ENCODE measurements around the gene COL4A3.

Gene COL4A3

DNA sequence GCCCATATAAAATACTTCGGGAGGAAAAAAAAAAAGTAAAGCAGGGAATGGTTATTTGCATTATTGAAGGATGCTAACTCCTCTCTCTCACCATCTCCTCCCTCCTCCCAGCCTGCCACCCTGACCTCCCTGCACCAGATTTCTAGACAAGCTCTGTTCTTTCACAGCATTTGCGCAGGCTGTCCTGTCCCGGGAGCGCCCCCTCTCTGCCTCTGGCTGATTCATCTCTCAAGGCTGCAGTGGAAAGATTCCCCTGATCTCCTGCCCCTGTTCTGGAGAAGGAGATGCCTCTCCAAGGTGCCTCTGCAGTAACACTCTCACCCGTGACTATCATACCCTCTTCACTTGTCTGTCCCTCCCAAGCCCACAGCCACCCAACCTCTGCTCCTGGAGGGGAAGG is 38.9 kb upstream of the COL4A3 start:
- no peak overlapping the region for H3K4me2 ChIP-seq (ENCODE audit: insufficient read depth, low read length)
- no peak overlapping the region for H3K4me3 ChIP-seq (ENCODE audit: low read depth in 1 of 2, low read length in 2 of 2)
- no peak overlapping the region for H3K9ac ChIP-seq (ENCODE audit: low read depth, low read length)
- DNase-seq = no peak
- no peaks in the 10 kb centered on the region for H3K79me2 ChIP-seq (ENCODE audit: insufficient read depth, low read length)
- H3K27ac ChIP-seq (ENCODE audit: low read length) = no peak overlapping the region
- no peaks in the 10 kb centered on the region for H3K36me3 ChIP-seq (ENCODE audit: insufficient read depth, low read length)
- H2AFZ ChIP-seq (ENCODE audit: low read depth, low read length) = no peak overlapping the region
- no peaks in the 10 kb centered on the region for H3K4me1 ChIP-seq (ENCODE audit: insufficient read depth, low read length)
- H4K20me1 ChIP-seq (ENCODE audit: insufficient read depth, low read length) = no peaks in the 10 kb centered on the region
- no peak for TF ChIP-seq EZH2 (IDR thresholded peaks at IDR 0.05; ENCODE audit: borderline replicate concordance, low read depth, low read length, severe bottlenecking)
- TF ChIP-seq, protein P1, sequence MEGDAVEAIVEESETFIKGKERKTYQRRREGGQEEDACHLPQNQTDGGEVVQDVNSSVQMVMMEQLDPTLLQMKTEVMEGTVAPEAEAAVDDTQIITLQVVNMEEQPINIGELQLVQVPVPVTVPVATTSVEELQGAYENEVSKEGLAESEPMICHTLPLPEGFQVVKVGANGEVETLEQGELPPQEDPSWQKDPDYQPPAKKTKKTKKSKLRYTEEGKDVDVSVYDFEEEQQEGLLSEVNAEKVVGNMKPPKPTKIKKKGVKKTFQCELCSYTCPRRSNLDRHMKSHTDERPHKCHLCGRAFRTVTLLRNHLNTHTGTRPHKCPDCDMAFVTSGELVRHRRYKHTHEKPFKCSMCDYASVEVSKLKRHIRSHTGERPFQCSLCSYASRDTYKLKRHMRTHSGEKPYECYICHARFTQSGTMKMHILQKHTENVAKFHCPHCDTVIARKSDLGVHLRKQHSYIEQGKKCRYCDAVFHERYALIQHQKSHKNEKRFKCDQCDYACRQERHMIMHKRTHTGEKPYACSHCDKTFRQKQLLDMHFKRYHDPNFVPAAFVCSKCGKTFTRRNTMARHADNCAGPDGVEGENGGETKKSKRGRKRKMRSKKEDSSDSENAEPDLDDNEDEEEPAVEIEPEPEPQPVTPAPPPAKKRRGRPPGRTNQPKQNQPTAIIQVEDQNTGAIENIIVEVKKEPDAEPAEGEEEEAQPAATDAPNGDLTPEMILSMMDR (IDR thresholded peaks at IDR 0.05; ENCODE audit: borderline replicate concordance, extremely low read depth, low read length, poor library complexity, severe bottlenecking) = no peak
- peaks cover 8% of the 10 kb centered on the region for H3K27me3 ChIP-seq (ENCODE audit: insufficient read depth, low read length, poor library complexity)
- ATAC-seq (ENCODE audit: insufficient read depth, low read depth) = no peak
- no peaks in the 10 kb centered on the region for H3K9me3 ChIP-seq (ENCODE audit: insufficient read depth, low read length, severe bottlenecking)

DNA sequence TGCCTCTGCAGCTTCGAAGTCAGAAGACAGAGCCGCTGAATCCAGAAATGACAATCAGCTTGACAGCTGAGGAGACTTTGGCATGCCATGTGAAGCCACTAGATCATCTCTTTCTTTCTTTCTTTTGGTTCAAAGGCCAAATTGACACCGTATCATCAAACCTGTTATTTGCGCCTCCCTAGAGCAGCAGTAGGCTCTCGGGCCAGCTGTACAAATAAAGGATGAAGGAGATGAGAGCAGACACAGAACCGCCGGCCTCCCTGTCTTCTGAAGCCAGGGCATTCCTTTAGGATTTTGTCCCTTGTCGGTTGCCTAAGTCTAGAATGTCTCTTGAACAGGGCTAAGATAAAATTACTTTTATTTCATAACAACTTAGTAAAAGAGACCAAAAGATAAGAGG is 37.2 kb upstream of the COL4A3 start:
- Histone ChIP-seq H3K4me1 (ENCODE audit: insufficient read depth, low read length) (no peaks in the 10 kb centered on the region), H3K4me2 (ENCODE audit: insufficient read depth, low read length) (no peak overlapping the region), H3K9ac (ENCODE audit: low read depth, low read length) (no peak overlapping the region), H3K36me3 (ENCODE audit: insufficient read depth, low read length) (no peaks in the 10 kb centered on the region), H2AFZ (ENCODE audit: low read depth, low read length) (no peak overlapping the region), H3K4me3 (ENCODE audit: low read depth in 1 of 2, low read length in 2 of 2) (no peak overlapping the region), H3K9me3 (ENCODE audit: insufficient read depth, low read length, severe bottlenecking) (no peaks in the 10 kb centered on the region), H4K20me1 (ENCODE audit: insufficient read depth, low read length) (no peaks in the 10 kb centered on the region), H3K79me2 (ENCODE audit: insufficient read depth, low read length) (no peaks in the 10 kb centered on the region), H3K27me3 (ENCODE audit: insufficient read depth, low read length, poor library complexity) (peaks cover 18% of the 10 kb centered on the region), H3K27ac (ENCODE audit: low read length) (no peak overlapping the region)
- DNase-seq = no peak
- ATAC-seq (ENCODE audit: insufficient read depth, low read depth) = no peak
- no peak for TF ChIP-seq EZH2 (IDR thresholded peaks at IDR 0.05; ENCODE audit: borderline replicate concordance, low read depth, low read length, severe bottlenecking)

GRCh38 chr2:227130636-227131035 is 33.8 kb upstream of the COL4A3 start:
- Histone ChIP-seq H3K9me3 (ENCODE audit: insufficient read depth, low read length, severe bottlenecking) (no peaks in the 10 kb centered on the region), H3K9ac (ENCODE audit: low read depth, low read length) (no peak overlapping the region), H3K4me3 (ENCODE audit: low read depth in 1 of 2, low read length in 2 of 2) (no peak overlapping the region), H3K4me2 (ENCODE audit: insufficient read depth, low read length) (no peak overlapping the region), H4K20me1 (ENCODE audit: insufficient read depth, low read length) (no peaks in the 10 kb centered on the region), H3K79me2 (ENCODE audit: insufficient read depth, low read length) (no peaks in the 10 kb centered on the region), H3K27ac (ENCODE audit: low read length) (no peak overlapping the region), H3K36me3 (ENCODE audit: insufficient read depth, low read length) (no peaks in the 10 kb centered on the region), H2AFZ (ENCODE audit: low read depth, low read length) (no peak overlapping the region), H3K4me1 (ENCODE audit: insufficient read depth, low read length) (no peaks in the 10 kb centered on the region), H3K27me3 (ENCODE audit: insufficient read depth, low read length, poor library complexity) (peaks cover 32% of the 10 kb centered on the region)
- ATAC-seq (ENCODE audit: insufficient read depth, low read depth) (no peak), DNase-seq (no peak)
- TF ChIP-seq EZH2 (IDR thresholded peaks at IDR 0.05; ENCODE audit: borderline replicate concordance, low read depth, low read length, severe bottlenecking) = no peak
- TF ChIP-seq, protein P1 (IDR thresholded peaks at IDR 0.05; ENCODE audit: borderline replicate concordance, extremely low read depth, low read length, poor library complexity, severe bottlenecking) = no peak

DNA sequence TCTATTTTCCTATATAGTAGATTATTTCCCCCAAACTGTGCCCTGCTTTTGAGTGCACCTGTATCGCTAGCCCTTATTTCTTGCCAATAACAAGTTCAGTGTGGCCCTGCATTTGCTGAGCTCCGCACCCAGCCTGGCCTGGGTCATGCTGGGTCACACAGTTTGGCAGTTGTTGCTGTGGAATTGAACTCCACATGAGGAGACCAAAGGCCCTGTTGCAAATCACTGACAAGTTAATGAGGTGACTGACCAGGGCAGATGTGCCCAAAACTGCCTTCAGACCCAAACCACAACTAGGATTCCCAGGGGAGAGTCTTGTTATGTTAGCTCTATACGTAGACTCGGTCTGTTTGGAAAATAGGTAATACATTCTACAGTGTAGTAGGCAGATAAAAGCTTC is 31.4 kb upstream of the COL4A3 start:
- no peaks in the 10 kb centered on the region for H3K9me3 ChIP-seq (ENCODE audit: insufficient read depth, low read length, severe bottlenecking)

More for the DNA sequence above, 31.4 kb upstream of the COL4A3 start:
- Histone ChIP-seq H3K27ac (ENCODE audit: low read length) (no peak overlapping the region), H3K79me2 (ENCODE audit: insufficient read depth, low read length) (no peaks in the 10 kb centered on the region), H3K4me1 (ENCODE audit: insufficient read depth, low read length) (no peaks in the 10 kb centered on the region), H3K36me3 (ENCODE audit: insufficient read depth, low read length) (no peaks in the 10 kb centered on the region), H4K20me1 (ENCODE audit: insufficient read depth, low read length) (no peaks in the 10 kb centered on the region), H2AFZ (ENCODE audit: low read depth, low read length) (no peak overlapping the region), H3K4me3 (ENCODE audit: low read depth in 1 of 2, low read length in 2 of 2) (no peak overlapping the region), H3K27me3 (ENCODE audit: insufficient read depth, low read length, poor library complexity) (peaks cover 32% of the 10 kb centered on the region), H3K9ac (ENCODE audit: low read depth, low read length) (no peak overlapping the region), H3K4me2 (ENCODE audit: insufficient read depth, low read length) (no peak overlapping the region)
- no peak for DNase-seq
- ATAC-seq (ENCODE audit: insufficient read depth, low read depth) = no peak
- no peak for TF ChIP-seq EZH2 (IDR thresholded peaks at IDR 0.05; ENCODE audit: borderline replicate concordance, low read depth, low read length, severe bottlenecking)
- TF ChIP-seq, protein P1 (IDR thresholded peaks at IDR 0.05; ENCODE audit: borderline replicate concordance, extremely low read depth, low read length, poor library complexity, severe bottlenecking) = no peak

All from DND-41 (cell line).